Ascending aorta (tissue), 2 donors: ENCODE measurements around the gene MCUB. TPM values are rescaled to one million over a fixed set of nuclear protein-coding genes. Genes with fewer than 3 reads are reported as not detected.

Experiments used
- DNase-seq, 2 donors: peaks; one replicate each; pipeline ENCODE4 v3.0.0-alpha.2; 2019; ENCODE audit warnings: low spot score in 2 of 2
- H3K27ac ChIP-seq, 2 donors: fragments of 200-600 bp; sonication (generic); one replicate each; pipeline ENCODE4 v1.5.1; 2016 to 2017; ENCODE audit warnings: mild to moderate bottlenecking in 1 of 2
- H3K27me3 ChIP-seq: fragments of 200-600 bp; sonication (generic); one replicate; pipeline ENCODE4 v1.5.1; 2017
- H3K36me3 ChIP-seq, 2 donors: fragments of 200-600 bp; sonication (generic); one replicate each; pipeline ENCODE4 v1.5.1; 2016
- H3K4me1 ChIP-seq, 2 donors: fragments of 200-600 bp; sonication (generic); one replicate each; pipeline ENCODE4 v1.5.1; 2016 to 2017; ENCODE audit warnings: mild to moderate bottlenecking in 1 of 2
- H3K4me3 ChIP-seq, 2 donors: fragments of 200-600 bp; sonication (generic); one replicate each; pipeline ENCODE4 v1.5.1; 2016 to 2017; ENCODE audit warnings: mild to moderate bottlenecking in 1 of 2
- H3K9me3 ChIP-seq, 2 donors: fragments of 200-600 bp; sonication (generic); one replicate each; pipeline ENCODE4 v1.5.1; 2016
- CTCF ChIP-seq, 3 experiments: fragments of 200-600 bp in 2 of 3; fragments of 450-650 bp in 1 of 3; sonication (generic) in 2 of 3; IDR thresholded peaks; one replicate each; pipeline ENCODE4 v1.5.1; 2016 to 2019; ENCODE audit warnings: antibody characterized with exemption in 3 of 3, mild to moderate bottlenecking in 1 of 3, moderate library complexity in 1 of 3
- intact Hi-C: fragments of 100-400 bp; cut with DNase I; formaldehyde crosslinking; loops from one replicate; pipeline ENCODE4 v1.15.1; 2023
- total RNA-seq: library from RNA; depleted of rRNA; stranded (reverse); fragments of >200 nt; gene quantifications from one replicate; pipeline ENCODE4 v1.1.0, GENCODE V29; 2016

The MCUB gene
- total RNA-seq, 1 donor from 2014 or later: 430 TPM

GRCh38 chr4:109599046-109599652 is 39.1 kb downstream of the MCUB start:
- H3K4me3 ChIP-seq: no peak overlapping the region
- H3K4me1 ChIP-seq: no peaks in the 10 kb centered on the region
- no peaks in the 10 kb centered on the region for H3K36me3 ChIP-seq
- H3K27ac ChIP-seq: no peak overlapping the region
- DNase-seq: no peak
- no peak for TF ChIP-seq CTCF (IDR thresholded peaks at IDR 0.05)
- intact Hi-C loops: no loop called here
- H3K27me3 ChIP-seq: no peaks in the 10 kb centered on the region
- no peaks in the 10 kb centered on the region for H3K9me3 ChIP-seq

DNA sequence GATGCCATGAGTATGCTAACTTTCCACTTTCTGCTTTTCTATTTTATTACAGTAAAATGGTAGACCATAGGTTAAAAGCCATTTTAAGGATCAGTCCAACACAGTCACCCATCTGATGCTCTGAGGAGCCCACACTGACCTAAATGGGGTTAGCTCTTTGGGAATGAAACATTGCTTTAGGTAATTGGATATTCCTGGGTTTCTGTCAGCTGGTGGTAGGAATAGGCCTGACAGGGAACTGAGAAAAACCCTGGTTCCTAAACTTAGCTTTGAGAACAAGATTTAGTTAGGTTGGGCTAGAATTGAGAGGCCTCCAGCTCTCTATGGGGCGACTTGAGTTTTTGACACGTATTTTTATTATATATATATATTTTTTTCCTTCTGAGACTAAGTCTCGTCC is 40.4 kb downstream of the MCUB start:
- intact Hi-C loops: no loop called here
- Histone ChIP-seq H3K4me1 (no peaks in the 10 kb centered on the region), H3K27ac (no peak overlapping the region), H3K36me3 (no peaks in the 10 kb centered on the region), H3K4me3 (no peak overlapping the region), H3K27me3 (no peaks in the 10 kb centered on the region), H3K9me3 (no peaks in the 10 kb centered on the region)
- no peak for TF ChIP-seq CTCF (IDR thresholded peaks at IDR 0.05)
- no peak for DNase-seq

DNA sequence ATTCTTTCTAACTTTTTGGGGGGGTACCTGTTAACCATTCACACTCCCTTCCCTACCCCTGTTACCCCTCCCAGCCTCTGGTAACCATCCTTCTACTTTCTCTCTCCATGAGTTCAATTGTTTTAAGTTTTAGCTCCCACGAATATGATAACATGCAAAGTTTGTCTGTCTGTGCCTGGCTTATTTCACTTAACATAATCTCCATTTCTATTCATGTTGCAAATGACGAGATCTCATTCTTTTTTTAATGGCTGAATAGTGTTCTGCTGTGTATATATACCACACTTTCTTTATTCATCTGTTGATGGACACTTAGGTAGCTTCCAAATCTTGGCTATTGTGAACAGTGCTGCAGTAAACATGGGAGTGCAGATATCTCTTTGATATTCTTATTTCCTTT is 41.3 kb downstream of the MCUB start:
- H3K27me3 ChIP-seq: no peaks in the 10 kb centered on the region
- H3K27ac ChIP-seq: no peak overlapping the region
- H3K36me3 ChIP-seq: no peaks in the 10 kb centered on the region
- H3K4me3 ChIP-seq: no peak overlapping the region
- no peaks in the 10 kb centered on the region for H3K4me1 ChIP-seq
- no peaks in the 10 kb centered on the region for H3K9me3 ChIP-seq
- intact Hi-C loops: no loop called here
- no peak for DNase-seq
- TF ChIP-seq CTCF (IDR thresholded peaks at IDR 0.05): no peak

GRCh38 chr4:109607976-109608375 is 47.9 kb downstream of the MCUB start:
- intact Hi-C loops: no loop called here
- no peak for DNase-seq
- Histone ChIP-seq H3K36me3 (no peaks in the 10 kb centered on the region), H3K27ac (no peak overlapping the region), H3K9me3 (peaks cover 9 to 14% of the 10 kb centered on the region in 2 donors), H3K27me3 (no peaks in the 10 kb centered on the region), H3K4me1 (no peaks in the 10 kb centered on the region), H3K4me3 (no peak overlapping the region)
- no peak for TF ChIP-seq CTCF (IDR thresholded peaks at IDR 0.05)

GRCh38 chr4:109608879-109609278 is 48.8 kb downstream of the MCUB start:
- no peak for DNase-seq
- no peak for TF ChIP-seq CTCF (IDR thresholded peaks at IDR 0.05)
- Histone ChIP-seq H3K9me3 (peaks cover 9 to 14% of the 10 kb centered on the region in 2 donors), H3K4me3 (no peak overlapping the region), H3K27me3 (no peaks in the 10 kb centered on the region), H3K27ac (no peak overlapping the region), H3K4me1 (no peaks in the 10 kb centered on the region), H3K36me3 (no peaks in the 10 kb centered on the region)
- intact Hi-C loops: no loop called here

DNA sequence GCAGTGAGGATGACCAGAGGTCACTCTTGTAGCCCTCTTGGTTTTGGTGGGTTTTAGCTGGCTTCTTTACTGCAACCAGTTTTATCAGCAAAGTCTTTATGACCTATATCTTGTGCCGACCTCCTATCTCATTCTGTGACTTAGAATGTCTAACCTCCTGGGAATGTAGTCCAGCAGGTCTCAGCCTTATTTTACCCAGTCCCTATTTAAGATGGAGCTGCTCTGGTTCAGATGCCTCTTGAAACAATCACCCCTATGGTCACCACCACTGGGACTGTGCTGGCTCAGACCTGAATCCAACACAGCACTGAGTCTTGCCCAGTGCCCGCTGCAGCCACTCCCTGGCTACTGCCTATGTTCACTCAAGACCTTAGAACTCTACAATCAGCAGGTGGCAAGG is 49.4 kb downstream of the MCUB start:
- Histone ChIP-seq H3K4me3 (no peak overlapping the region), H3K4me1 (no peaks in the 10 kb centered on the region), H3K27ac (no peak overlapping the region), H3K9me3 (peaks cover 9 to 14% of the 10 kb centered on the region in 2 donors), H3K36me3 (no peaks in the 10 kb centered on the region), H3K27me3 (no peaks in the 10 kb centered on the region)
- no peak for DNase-seq
- TF ChIP-seq CTCF (IDR thresholded peaks at IDR 0.05): no peak
- intact Hi-C loops: no loop called here
